Measurements from ENCODE around the gene KIF16B.
"Not testable (repeated sequence)": the region's sequence is repeated elsewhere in the genome, so short reads cannot be mapped to it uniquely, and the experiment has no call there.

The KIF16B gene

GRCh38 chr20:16595376-16595775 lies 22.1 kb upstream of the KIF16B start:
- DNase-seq (ENCODE audit: low read depth), result no peak

- no peak for DNase-seq (ENCODE audit: low read depth)
Measured at GRCh38 chr20:16590041-16590633, 16.9 kb upstream of the KIF16B start.

- DNase-seq (ENCODE audit: low read depth), result no peak
Measured at GRCh38 chr20:16589623-16590022, 16.4 kb upstream of the KIF16B start.

- no peak for DNase-seq (ENCODE audit: low read depth)
Measured at GRCh38 chr20:16588241-16588640, 15.0 kb upstream of the KIF16B start.

GRCh38 chr20:16587066-16587465 lies 13.8 kb upstream of the KIF16B start:
- DNase-seq (ENCODE audit: low read depth), result no peak

- DNase-seq (ENCODE audit: low read depth), result no peak
Measured at GRCh38 chr20:16583474-16583873, 10.2 kb upstream of the KIF16B start.

GRCh38 chr20:16581241-16581640 lies 8.0 kb upstream of the KIF16B start:
- no peak for DNase-seq (ENCODE audit: low read depth)

GRCh38 chr20:16580620-16581019 lies 7.4 kb upstream of the KIF16B start:
- no peak for DNase-seq (ENCODE audit: low read depth)

- peak; percentile 73 for DNase-seq (ENCODE audit: low read depth)
Measured at GRCh38 chr20:16580147-16580546, 6.9 kb upstream of the KIF16B start.

- DNase-seq (ENCODE audit: low read depth), result no peak
Measured at GRCh38 chr20:16576219-16576618, 3.0 kb upstream of the KIF16B start.

GRCh38 chr20:16575390-16576140 lies 2.3 kb upstream of the KIF16B start:
- DNase-seq (ENCODE audit: low read depth), result no peak

- DNase-seq (ENCODE audit: low read depth), result no peak
Measured at GRCh38 chr20:16574656-16575355, 1.6 kb upstream of the KIF16B start.

GRCh38 chr20:16571333-16571732 lies 1.9 kb downstream of the KIF16B start:
- no peak for DNase-seq (ENCODE audit: low read depth)

- DNase-seq (ENCODE audit: low read depth), result no peak
Measured at GRCh38 chr20:16569246-16570153, 3.7 kb downstream of the KIF16B start.

GRCh38 chr20:16566080-16566479 lies 7.2 kb downstream of the KIF16B start:
- DNase-seq (ENCODE audit: low read depth), result no peak

GRCh38 chr20:16564079-16564478 lies 9.2 kb downstream of the KIF16B start:
- DNase-seq (ENCODE audit: low read depth), result not testable (repeated sequence)

- no peak for DNase-seq (ENCODE audit: low read depth)
Measured at GRCh38 chr20:16563066-16563806, 10.0 kb downstream of the KIF16B start.

- no peak for DNase-seq (ENCODE audit: low read depth)
Measured at GRCh38 chr20:16562259-16562658, 11.0 kb downstream of the KIF16B start.

GRCh38 chr20:16560661-16561060 lies 12.6 kb downstream of the KIF16B start:
- no peak for DNase-seq (ENCODE audit: low read depth)

- no peak for DNase-seq (ENCODE audit: low read depth)
Measured at GRCh38 chr20:16560216-16560615, 13.0 kb downstream of the KIF16B start.

GRCh38 chr20:16556301-16556700 lies 16.9 kb downstream of the KIF16B start:
- peak; percentile 56 for DNase-seq (ENCODE audit: low read depth)
